A549 (cell line): ENCODE measurements around the gene MED26. TPM values are rescaled to one million over a fixed set of nuclear protein-coding genes. Genes with fewer than 3 reads are reported as not detected.
A peak's percentile ranks its signal among the peaks of the same experiment; 100 is the strongest.

Source experiments
- ATAC-seq, 2 experiments: fragments of 200-7000 bp in 1 of 2; fragments of >200 bp in 1 of 2; cut with Nextera tagmentation in 1 of 2; cut with Tn5 transposase in 1 of 2; 3 replicates each; pipeline versions ENCODE4 v1.8.0 to v1.9.1; 2018 to 2020; ENCODE audit warnings: mild to moderate bottlenecking in 1 of 2, moderate library complexity in 1 of 2
- CTCF ChIA-PET: fragments of 300-600 bp; sonication (Branson Sonifier 250); formaldehyde crosslinking; extraction: SDS; loops from one replicate; lab custom pipeline; 2021; ENCODE audit warnings: antibody characterized with exemption, inconsistent platforms; lab: Yijun Ruan, JAX
- POLR2A ChIA-PET: fragments of 350-600 bp; formaldehyde crosslinking; extraction: SDS; loops from one replicate; lab custom pipeline; 2021; ENCODE audit warnings: antibody characterized with exemption, inconsistent platforms; lab: Yijun Ruan, JAX
- DNase-seq, 2 experiments: peaks; one replicate each; pipeline versions ENCODE4 v3.0.0 to v3.0.0-alpha.2; 2011 to 2016; ENCODE audit warnings: low read depth in 1 of 2, low spot score in 1 of 2
- FAIRE-seq: peaks from 2 replicates; lab custom pipeline; 2011; peaks lifted over from hg19 to GRCh38; lab: Jason Lieb, UNC
- H3K27ac ChIP-seq, 2 experiments: fragments of >200 bp; sonication (Bioruptor Twin); formaldehyde crosslinking; 3 replicates each; pipeline ENCODE4 v1.5.1; 2016 to 2017
- H3K4me1 ChIP-seq: fragments of >200 bp; sonication (Bioruptor Twin); formaldehyde crosslinking; 3 replicates; pipeline ENCODE4 v1.6.1; 2016
- H3K4me2 ChIP-seq: fragments of >200 bp; sonication (Bioruptor Twin); formaldehyde crosslinking; 3 replicates; pipeline ENCODE4 v1.6.1; 2016
- H3K4me3 ChIP-seq: fragments of >200 bp; sonication (Bioruptor Twin); formaldehyde crosslinking; 3 replicates; pipeline ENCODE4 v1.5.1; 2016
- H3K9me3 ChIP-seq: fragments of >200 bp; sonication (Bioruptor Twin); formaldehyde crosslinking; 3 replicates; pipeline ENCODE4 v1.6.1; 2016
- CHD2 ChIP-seq: fragments of 150-350 bp; IDR thresholded peaks from 2 replicates; pipeline ENCODE4 v1.6.1; 2014; ENCODE audit warnings: low read length; ENCODE audit not compliant: partially characterized antibody
- EHF ChIP-seq: fragments of 250-450 bp; sonication (Bioruptor Pico); IDR thresholded peaks from 2 replicates; pipeline ENCODE4 v1.5.0; 2020; ENCODE audit warnings: mild to moderate bottlenecking
- ELK1 ChIP-seq: fragments of 150-350 bp; IDR thresholded peaks from 2 replicates; pipeline ENCODE4 v1.6.1; 2014; ENCODE audit warnings: low read depth, mild to moderate bottlenecking, low read length
- EP300 ChIP-seq, 2 experiments: fragments of >200 bp; sonication (Bioruptor Twin); formaldehyde crosslinking; IDR thresholded peaks; 2 replicates in 1 of 2; 3 replicates in 1 of 2; pipeline ENCODE4 v1.6.1; 2016 to 2017
- GATA3 ChIP-seq: IDR thresholded peaks from 2 replicates; pipeline ENCODE4 v1.6.1; 2012; ENCODE audit warnings: borderline replicate concordance
- HDAC2 ChIP-seq: fragments of 200-600 bp; sonication (generic); IDR thresholded peaks from 2 replicates; pipeline ENCODE4 v1.6.1; 2016
- HOXB5 ChIP-seq: fragments of 250-450 bp; sonication (Bioruptor Pico); IDR thresholded peaks from 2 replicates; pipeline ENCODE4 v1.5.0; 2020; ENCODE audit warnings: mild to moderate bottlenecking, moderate library complexity
- KDM5A ChIP-seq: fragments of 200-600 bp; sonication (generic); IDR thresholded peaks from 2 replicates; pipeline ENCODE4 v1.6.1; 2016; ENCODE audit warnings: antibody characterized with exemption, mild to moderate bottlenecking
- MAFK ChIP-seq: fragments of 450-650 bp; IDR thresholded peaks from 2 replicates; pipeline ENCODE4 v1.6.1; 2014; ENCODE audit not compliant: partially characterized antibody
- MYC ChIP-seq: IDR thresholded peaks from 2 replicates; pipeline ENCODE4 v1.6.1; 2012; ENCODE audit warnings: mild to moderate bottlenecking, inconsistent platforms, low read length, improper control_type of control experiment, borderline replicate concordance
- NFE2L2 ChIP-seq: fragments of 150-350 bp; conservative IDR thresholded peaks from 2 replicates; pipeline ENCODE4 v1.6.1; 2014; ENCODE audit warnings: low read length
- PBX3 ChIP-seq: IDR thresholded peaks from 2 replicates; pipeline ENCODE4 v1.6.1; 2012
- POLR2AphosphoS2 ChIP-seq: conservative IDR thresholded peaks from 2 replicates; pipeline ENCODE4 v1.6.1; 2012; ENCODE audit warnings: low read length, improper control_type of control experiment, inconsistent platforms
- RCOR1 ChIP-seq: fragments of 150-350 bp; IDR thresholded peaks from 2 replicates; pipeline ENCODE4 v1.6.1; 2014; ENCODE audit warnings: antibody characterized with exemption, low read length, low read depth
- RNF2 ChIP-seq: fragments of 200-600 bp; sonication (generic); IDR thresholded peaks from 2 replicates; pipeline ENCODE4 v1.6.1; 2016; ENCODE audit warnings: low read depth, mild to moderate bottlenecking, antibody characterized with exemption, moderate library complexity, borderline replicate concordance
- USF2 ChIP-seq: fragments of 450-650 bp; IDR thresholded peaks from 2 replicates; pipeline ENCODE4 v1.6.1; 2014; ENCODE audit warnings: antibody characterized with exemption
- ZC3H11A ChIP-seq: fragments of 450-650 bp; IDR thresholded peaks from 2 replicates; pipeline ENCODE4 v1.6.1; 2014; ENCODE audit warnings: antibody characterized with exemption, mild to moderate bottlenecking
- ZFP36 ChIP-seq: fragments of 450-650 bp; IDR thresholded peaks from 2 replicates; pipeline ENCODE4 v1.6.1; 2014; ENCODE audit warnings: borderline replicate concordance; ENCODE audit not compliant: partially characterized antibody
- ZNF302 ChIP-seq: fragments of 250-450 bp; sonication (Bioruptor Pico); IDR thresholded peaks from 2 replicates; pipeline ENCODE4 v1.9.0; 2021; ENCODE audit warnings: inconsistent platforms, mild to moderate bottlenecking, moderate library complexity
- WGBS: methylation state at CpG from one replicate; pipeline ENCODE4 v1.1.6; 2017; ENCODE audit errors: missing lambda C conversion rate; 5-methylcytosine and 5-hydroxymethylcytosine counted together
- polyA plus RNA-seq, 4 experiments: library from polyadenylated mRNA; depleted of rRNA in 3 of 4; stranded (reverse); fragments of >200 nt; fragmentation: RNase III in 1 of 4; extraction: RNeasy Plus Mini Kit Qiagen cat#74134 plus additional on column Dnase treatment in 1 of 4; gene quantifications; 2 replicates in 3 of 4; 3 replicates in 1 of 4; pipeline ENCODE4 v1.2.3, GENCODE V29; 2011 to 2017

MED26 gene
- polyA plus RNA-seq, 2 of the 4 experiments (the other 2 are of a cell fraction), result 2.4 to 3.6 TPM

DNA sequence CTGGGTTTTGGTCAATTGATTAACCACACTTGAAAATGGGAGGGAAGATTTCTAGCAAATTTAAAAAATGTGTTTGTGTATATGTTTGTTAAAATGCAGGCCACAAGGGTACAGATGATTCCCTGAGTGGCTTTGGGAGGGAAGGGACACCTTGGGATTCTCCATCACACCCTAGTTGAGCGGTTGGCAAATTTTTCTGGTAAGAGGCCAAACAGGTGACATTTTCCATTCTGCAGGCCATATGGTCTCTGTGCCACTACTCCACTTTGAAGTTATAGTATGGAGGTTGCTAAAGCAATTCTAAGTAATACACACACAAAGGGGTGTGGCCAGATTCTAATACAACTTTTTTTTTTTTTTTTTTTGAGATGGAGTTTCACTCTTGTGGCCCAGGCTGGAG, 12.9 kb upstream of the MED26 start (continued):
- TF ChIP-seq PBX3, result no peak
- TF ChIP-seq, all 56 proteins: peak for 0

- DNase-seq (no peak), ATAC-seq (no peak), FAIRE-seq (no peak)
- Histone ChIP-seq H3K4me2 (no peak overlapping the region), H3K27ac (no peak overlapping the region), H3K4me3 (no peak overlapping the region), H3K4me1 (no peaks in the 10 kb centered on the region), H3K9me3 (no peaks in the 10 kb centered on the region)
- POLR2A ChIA-PET, result no interaction called here
- 100% methylated on average over 1 of the region's 1 CpG for WGBS
- TF ChIP-seq POLR2AphosphoS2 (no peak), ZC3H11A (no peak), MYC (no peak), NFE2L2 (no peak), RNF2 (no peak), HDAC2 (no peak), ZFP36 (no peak)
- CTCF ChIA-PET, result interaction anchor here (0.6 kb wide), 1 partner anchor 12 kb away, joined by 3 read pairs; no protein-coding TSS in a partner anchor
Measured at GRCh38 chr19:16638666-16639065, 10.7 kb upstream of the MED26 start.

- POLR2A ChIA-PET, result no interaction called here
- H3K27ac ChIP-seq, result no peak overlapping the region
- no peak for TF ChIP-seq RCOR1
- TF ChIP-seq EP300 (IDR thresholded peaks at IDR 0.05), result no peak
- no peak for TF ChIP-seq ELK1
- no peak for TF ChIP-seq ZNF302
- TF ChIP-seq PBX3, result no peak
- no peak for TF ChIP-seq CHD2
- no peak for TF ChIP-seq EHF
- H3K4me2 ChIP-seq, result no peak overlapping the region
- no peaks in the 10 kb centered on the region for H3K9me3 ChIP-seq
- no peak overlapping the region for H3K4me3 ChIP-seq
- ATAC-seq (no peak), DNase-seq (no peak), FAIRE-seq (no peak)
- H3K4me1 ChIP-seq, result no peaks in the 10 kb centered on the region
- CTCF ChIA-PET, result interaction anchor here (0.6 kb wide), 1 partner anchor 483 kb away, joined by 3 read pairs; no protein-coding TSS in a partner anchor
Measured at GRCh38 chr19:16637535-16637934, 9.5 kb upstream of the MED26 start.

GRCh38 chr19:16631465-16631864, 3.5 kb upstream of the MED26 start:
- POLR2A ChIA-PET, result no interaction called here
- CTCF ChIA-PET, result no interaction called here
- no peak for ATAC-seq

More at GRCh38 chr19:16631465-16631864, 3.5 kb upstream of the MED26 start:
- H3K4me1 ChIP-seq, result peaks cover 7% of the 10 kb centered on the region; the same call in 2 of the 3 replicates
- no peaks in the 10 kb centered on the region for H3K9me3 ChIP-seq
- peak in 1 of 2 experiments; percentile 28 for DNase-seq
- FAIRE-seq, result no peak
- H3K27ac ChIP-seq, result no peak overlapping the region
- H3K4me3 ChIP-seq, result no peak overlapping the region
- TF ChIP-seq KDM5A (no peak), MAFK (no peak), EP300 (IDR thresholded peaks at IDR 0.05) (no peak), HOXB5 (CRISPR knock-in tag) (no peak), USF2 (no peak), GATA3 (no peak), ZC3H11A (no peak)
- WGBS, result 94% methylated on average over 6 of the region's 6 CpGs
- H3K4me2 ChIP-seq, result no peak overlapping the region
